PC-3 (cell line): Measurements from ENCODE around the gene TTC33.
A peak's percentile ranks its signal among the peaks of the same experiment; 100 is the strongest.

Experiments
- CTCF ChIP-seq: fragments of 300-600 bp; sonication (generic); conservative IDR thresholded peaks from 2 replicates; pipeline ENCODE4 v1.5.1; 2017; ENCODE audit warnings: antibody characterized with exemption, low read depth, mild to moderate bottlenecking, low read length
- EZH2 ChIP-seq: fragments of 300-600 bp; sonication (generic); IDR thresholded peaks from one replicate; pipeline ENCODE4 v1.6.1; 2017; ENCODE audit warnings: antibody characterized with exemption, mild to moderate bottlenecking, low read length; ENCODE audit not compliant: unreplicated experiment
- EZH2phosphoT487 ChIP-seq: fragments of 300-600 bp; sonication (generic); IDR thresholded peaks from 2 replicates; pipeline ENCODE4 v1.6.1; 2018; ENCODE audit warnings: mild to moderate bottlenecking, antibody characterized with exemption, low read length, borderline replicate concordance

- peak; percentile 52 for TF ChIP-seq CTCF
- no peak for TF ChIP-seq EZH2
- TF ChIP-seq EZH2phosphoT487 = no peak
These were observed 18.9 kb upstream of the TTC33 start for GRCh38 chr5:40774623-40775022.
